Glutamatergic neuron (in vitro differentiated cells): ENCODE measurements around the gene MYH13. TPM values are rescaled to one million over a fixed set of nuclear protein-coding genes. Genes with fewer than 3 reads are reported as not detected.
A peak's percentile ranks its signal among the peaks of the same experiment; 100 is the strongest.
"Not testable (repeated sequence)": the region's sequence is repeated elsewhere in the genome, so short reads cannot be mapped to it uniquely, and the experiment has no call there.

Experiments
- DNase-seq: peaks from one replicate; pipeline ENCODE4 v3.0.0; 2022
- H3K27ac Mint-ChIP-seq: one replicate; pipeline ENCODE4 v1.8.0; 2020; ENCODE audit warnings: mild to moderate bottlenecking, mixed read lengths, inconsistent platforms; ENCODE audit not compliant: unreplicated experiment
- H3K27me3 Mint-ChIP-seq: one replicate; pipeline ENCODE4 v1.8.0; 2020; ENCODE audit warnings: mild to moderate bottlenecking, moderate library complexity, mixed read lengths, inconsistent platforms; ENCODE audit not compliant: unreplicated experiment
- H3K36me3 Mint-ChIP-seq: one replicate; pipeline ENCODE4 v1.8.0; 2020; ENCODE audit warnings: mild to moderate bottlenecking, mixed read lengths, inconsistent platforms; ENCODE audit not compliant: unreplicated experiment
- H3K4me1 Mint-ChIP-seq: one replicate; pipeline ENCODE4 v1.8.0; 2020; ENCODE audit warnings: mild to moderate bottlenecking, low read depth, mixed read lengths, inconsistent platforms; ENCODE audit not compliant: unreplicated experiment
- H3K4me3 Mint-ChIP-seq: one replicate; pipeline ENCODE4 v1.8.0; 2020; ENCODE audit warnings: mild to moderate bottlenecking, mixed read lengths, inconsistent platforms; ENCODE audit not compliant: unreplicated experiment
- H3K9me3 Mint-ChIP-seq: one replicate; pipeline ENCODE4 v1.8.0; 2020; ENCODE audit warnings: mild to moderate bottlenecking, moderate library complexity, mixed read lengths, inconsistent platforms; ENCODE audit not compliant: unreplicated experiment
- CTCF ChIP-seq: fragments of 200-600 bp; sonication (generic); IDR thresholded peaks from one replicate; pipeline ENCODE4 v1.5.0; 2021; ENCODE audit not compliant: partially characterized antibody, unreplicated experiment
- total RNA-seq: library from RNA; stranded (reverse); fragmentation: NEBNext Ultra II Directional; extraction: Animal tissue kit (Norgen Biotek cat#: 25700); gene quantifications from one replicate; pipeline ENCODE4 v1.2.1, GENCODE V29; 2021; ENCODE audit not compliant: unreplicated experiment

MYH13 gene
- total RNA-seq, 1 donor from 2014 or later: not detected

GRCh38 chr17:10295728-10296343, 77.0 kb downstream of the MYH13 start:
- Mint-ChIP-seq H3K4me3 (no peak overlapping the region), H3K4me1 (no peaks in the 10 kb centered on the region), H3K27ac (no peak overlapping the region), H3K27me3 (no peaks in the 10 kb centered on the region), H3K36me3 (no peaks in the 10 kb centered on the region), H3K9me3 (peaks cover 1% of the 10 kb centered on the region)
- TF ChIP-seq CTCF: peak; percentile 75
- peak; percentile 80 for DNase-seq

GRCh38 chr17:10294180-10294579, 78.6 kb downstream of the MYH13 start:
- Mint-ChIP-seq H3K4me1 (no peaks in the 10 kb centered on the region), H3K9me3 (peaks cover 1% of the 10 kb centered on the region), H3K27ac (no peak overlapping the region), H3K36me3 (no peaks in the 10 kb centered on the region), H3K4me3 (no peak overlapping the region), H3K27me3 (no peaks in the 10 kb centered on the region)
- no peak for DNase-seq
- TF ChIP-seq CTCF: no peak

GRCh38 chr17:10292057-10292937, 80.5 kb downstream of the MYH13 start:
- Mint-ChIP-seq H3K9me3 (no peaks in the 10 kb centered on the region), H3K4me3 (no peak overlapping the region), H3K4me1 (no peaks in the 10 kb centered on the region), H3K36me3 (no peaks in the 10 kb centered on the region), H3K27ac (no peak overlapping the region), H3K27me3 (peaks cover 2% of the 10 kb centered on the region)
- TF ChIP-seq CTCF: no peak
- DNase-seq: no peak

GRCh38 chr17:10291576-10291975, 81.2 kb downstream of the MYH13 start:
- H3K4me3 Mint-ChIP-seq, H3K4me1 Mint-ChIP-seq, DNase-seq, H3K36me3 Mint-ChIP-seq, H3K27ac Mint-ChIP-seq, H3K9me3 Mint-ChIP-seq, H3K27me3 Mint-ChIP-seq: not testable (repeated sequence)

DNA sequence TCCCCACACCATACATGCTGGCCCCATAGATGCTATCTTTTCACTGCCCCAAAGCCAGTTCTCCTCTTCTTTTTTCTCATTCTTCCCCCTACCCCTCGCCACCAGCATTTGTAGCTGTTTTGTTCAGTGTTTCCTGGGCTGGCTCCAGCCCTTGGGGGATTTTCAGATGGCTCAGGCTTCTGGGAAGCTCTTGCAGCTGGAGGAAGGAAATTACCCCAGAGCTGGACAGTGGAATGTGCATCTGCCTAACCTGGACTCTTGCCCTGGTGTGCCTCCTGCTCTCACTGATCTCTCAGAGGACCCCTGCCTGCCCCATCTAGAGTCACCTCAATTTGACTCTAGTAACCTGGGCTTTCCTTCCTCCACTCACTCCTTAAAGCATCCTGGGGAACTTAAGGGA, 82.8 kb downstream of the MYH13 start:
- Mint-ChIP-seq H3K9me3 (no peaks in the 10 kb centered on the region), H3K36me3 (no peaks in the 10 kb centered on the region), H3K4me3 (no peak overlapping the region), H3K27ac (no peak overlapping the region), H3K27me3 (peaks cover 2% of the 10 kb centered on the region), H3K4me1 (no peaks in the 10 kb centered on the region)
- no peak for DNase-seq
- no peak for TF ChIP-seq CTCF
